8988T (cell line): Measurements from ENCODE around the gene LMO1.

Experiments used
- DNase-seq: peaks from one replicate; pipeline ENCODE4 v3.0.0; 2011

The LMO1 gene

DNA sequence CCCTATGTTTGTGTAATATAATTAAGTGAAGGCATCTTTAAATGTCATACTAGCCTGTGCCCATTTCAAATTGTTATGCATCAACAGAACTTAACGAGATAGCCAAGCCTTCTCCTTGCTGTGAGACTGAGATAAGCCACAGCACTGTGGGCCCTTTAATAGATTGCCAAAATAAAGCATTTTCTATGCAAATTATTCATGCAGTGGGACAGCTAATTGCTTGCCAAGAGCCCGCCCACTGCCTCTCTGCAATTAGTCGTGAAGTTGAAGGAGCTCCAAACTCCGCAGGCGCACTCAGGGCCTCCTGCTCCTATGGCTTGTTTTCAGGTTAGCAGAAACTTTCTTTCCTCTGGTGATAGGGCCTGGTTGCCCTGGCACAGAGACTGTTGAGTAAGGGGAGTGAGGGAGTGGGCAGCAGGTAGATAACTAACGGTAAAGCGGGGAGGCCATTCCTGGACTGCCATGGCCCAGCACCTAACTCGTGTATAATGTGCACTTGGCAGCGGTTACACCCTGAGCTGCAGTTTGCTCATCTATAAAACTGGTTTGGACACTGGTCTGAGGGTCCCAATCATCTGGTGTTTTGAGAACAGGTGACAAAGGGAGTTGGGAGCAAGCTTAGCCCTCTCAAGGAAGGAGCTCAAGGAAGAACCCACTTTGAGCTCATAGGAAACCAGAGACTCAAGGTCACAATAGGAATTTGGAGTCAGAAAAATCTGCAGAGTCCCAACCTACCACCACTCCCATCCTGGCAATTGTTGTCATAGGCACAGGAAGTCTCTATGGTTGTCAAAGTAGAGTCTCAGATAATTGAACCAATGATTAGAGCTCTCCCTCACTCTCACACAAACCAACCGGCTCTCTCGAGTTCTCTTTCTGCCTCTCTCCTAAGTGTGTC is 60.9 kb downstream of the LMO1 start:
- DNase-seq = no peak

DNA sequence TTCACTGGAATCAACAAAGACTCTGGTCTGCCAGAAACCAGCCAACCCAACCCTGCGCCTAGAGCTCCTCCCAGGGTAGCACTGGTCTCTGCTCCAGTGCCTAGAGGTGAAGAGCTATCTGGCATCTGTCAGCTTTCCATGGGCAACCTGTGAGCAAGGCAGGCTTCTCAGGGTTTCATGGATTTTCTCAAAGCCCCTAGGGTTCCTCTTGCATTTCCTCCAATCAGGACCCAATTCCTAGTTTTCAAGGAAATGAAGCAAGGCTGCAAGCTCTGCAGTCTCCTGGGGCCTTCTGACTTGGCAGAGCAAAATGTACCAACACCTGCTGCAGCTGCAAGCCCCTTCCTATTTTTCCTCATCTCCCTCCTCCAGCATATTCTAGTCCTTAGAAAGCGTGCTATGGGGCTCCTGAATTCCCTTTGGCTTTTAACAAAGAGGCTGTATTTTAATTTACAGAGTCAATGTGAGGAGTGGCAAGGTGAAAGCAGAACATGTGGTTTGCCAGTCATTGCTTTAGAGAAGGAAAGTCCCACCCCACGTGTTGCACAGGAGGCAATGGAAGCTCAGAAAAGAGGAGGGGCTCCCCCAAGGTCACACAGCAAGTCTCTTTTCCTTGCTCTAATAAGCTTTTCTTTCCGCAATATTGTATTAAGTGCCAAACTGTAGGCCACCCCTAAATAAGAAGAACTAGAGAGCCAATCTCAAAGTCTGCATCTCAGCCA is 61.9 kb downstream of the LMO1 start:
- DNase-seq = no peak

DNA sequence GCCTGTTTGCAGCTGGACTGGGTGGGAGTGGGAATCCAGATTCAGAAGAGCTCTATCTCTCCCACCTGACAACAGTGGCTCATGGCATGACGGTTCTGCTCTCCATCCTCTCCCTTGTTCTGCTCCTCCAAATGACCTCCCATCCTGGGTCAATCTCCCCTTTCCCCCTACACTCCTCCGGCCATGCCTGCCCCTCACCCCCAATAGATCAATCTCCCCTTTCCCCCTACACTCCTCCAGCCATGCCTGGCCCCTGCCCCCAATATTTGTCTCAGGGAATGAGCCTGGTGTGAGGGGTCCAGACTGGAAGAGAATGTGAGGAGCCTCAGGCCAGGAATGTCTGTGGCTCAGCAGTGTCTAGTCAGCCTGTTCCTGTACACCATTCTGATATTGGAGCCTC is 64.0 kb downstream of the LMO1 start:
- DNase-seq = no peak

DNA sequence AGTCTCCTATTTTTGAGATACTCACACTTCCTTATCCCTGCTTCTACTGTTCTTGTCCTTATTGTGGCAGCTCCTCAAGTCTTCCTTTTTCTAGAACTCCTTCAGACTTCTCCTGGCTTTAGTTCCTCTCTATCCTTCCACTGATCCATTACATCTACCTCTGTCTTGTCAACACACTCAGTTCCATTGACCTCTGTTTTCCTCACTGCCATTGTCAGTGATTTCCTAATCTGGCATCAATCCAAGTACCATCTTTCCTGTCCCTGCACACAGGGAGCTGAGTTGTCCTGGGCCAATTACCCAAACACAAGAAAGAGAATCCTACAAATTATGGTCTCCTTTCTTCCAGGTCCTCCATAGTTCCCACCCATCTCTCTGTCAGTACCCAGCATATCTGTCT is 66.9 kb downstream of the LMO1 start:
- no peak for DNase-seq

DNA sequence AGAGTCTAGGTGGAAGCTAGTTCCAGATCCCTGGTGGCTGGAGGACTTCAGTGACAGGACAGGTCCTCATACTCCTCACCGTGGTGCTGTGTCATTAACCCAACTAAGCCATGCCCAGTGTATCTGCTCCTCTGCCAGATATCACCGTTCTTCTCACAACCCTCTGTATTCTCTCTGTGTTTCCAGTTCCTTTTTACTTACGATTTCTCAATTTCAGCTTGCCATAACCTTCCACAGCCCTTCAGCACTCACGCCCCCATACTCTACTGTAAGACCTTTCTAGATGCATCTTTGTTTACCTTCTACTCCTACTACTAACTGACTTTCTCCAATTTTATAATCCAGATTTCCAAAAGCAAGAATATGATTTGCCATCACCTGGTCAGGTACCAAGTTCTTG is 68.7 kb downstream of the LMO1 start:
- DNase-seq = no peak

DNA sequence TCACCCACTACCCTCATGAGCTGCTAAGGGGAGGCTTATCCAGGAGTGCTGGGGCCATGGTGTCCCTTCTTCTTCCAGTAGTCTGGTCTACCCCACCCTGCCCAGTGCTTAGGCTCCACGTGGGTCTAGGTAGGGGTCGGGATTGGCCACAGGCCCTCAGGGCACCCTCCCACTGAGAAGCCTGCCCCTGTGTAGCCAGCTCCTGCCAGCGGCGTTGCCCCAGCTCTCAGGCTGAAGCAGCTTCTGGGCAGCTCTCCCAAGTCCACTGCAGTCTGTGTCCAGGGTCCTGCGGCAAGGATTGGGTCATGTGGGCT is 70.8 kb downstream of the LMO1 start:
- no peak for DNase-seq

DNA sequence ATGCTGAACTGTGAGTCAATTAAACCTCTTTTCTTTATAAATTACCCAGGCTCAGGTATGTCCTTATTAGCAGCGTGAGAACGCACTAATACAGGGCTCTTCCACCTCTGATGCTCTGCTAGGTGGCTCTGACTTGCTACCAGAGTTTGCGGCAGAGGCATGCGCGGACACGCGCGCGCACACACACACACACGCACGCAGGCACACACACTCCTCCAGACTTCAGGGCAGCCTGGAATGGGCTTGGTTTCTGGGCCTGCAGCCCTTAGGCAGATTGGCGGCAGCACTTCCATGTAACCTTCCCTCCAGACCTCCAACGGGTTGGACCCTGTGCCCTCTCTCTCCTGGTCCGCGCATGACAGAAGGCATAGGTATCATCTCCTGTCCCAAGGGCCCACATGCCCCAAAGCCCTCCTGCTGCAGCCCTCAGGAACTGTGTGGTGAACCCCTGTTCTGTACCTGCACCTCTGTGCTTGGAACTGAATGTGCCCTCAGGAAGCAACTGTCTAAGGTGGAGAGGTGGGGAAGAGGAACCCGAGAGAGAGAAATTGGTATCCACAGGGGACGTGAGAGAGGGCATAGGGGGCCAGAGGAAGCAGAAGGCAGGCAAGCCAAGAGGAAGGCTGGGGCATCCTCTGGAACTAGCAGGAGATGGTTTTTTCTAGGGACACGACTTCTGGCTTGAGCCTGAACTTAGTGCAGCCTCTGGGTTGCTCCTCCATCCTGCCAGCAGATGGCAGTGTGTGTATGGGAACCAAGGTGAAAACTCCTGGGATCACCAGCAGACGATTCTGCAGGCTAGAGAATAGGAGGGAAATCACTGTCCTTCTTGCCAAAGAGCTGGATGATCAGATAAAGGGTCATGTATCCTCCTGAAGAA is 71.4 kb downstream of the LMO1 start:
- DNase-seq = peak; percentile 77

DNA sequence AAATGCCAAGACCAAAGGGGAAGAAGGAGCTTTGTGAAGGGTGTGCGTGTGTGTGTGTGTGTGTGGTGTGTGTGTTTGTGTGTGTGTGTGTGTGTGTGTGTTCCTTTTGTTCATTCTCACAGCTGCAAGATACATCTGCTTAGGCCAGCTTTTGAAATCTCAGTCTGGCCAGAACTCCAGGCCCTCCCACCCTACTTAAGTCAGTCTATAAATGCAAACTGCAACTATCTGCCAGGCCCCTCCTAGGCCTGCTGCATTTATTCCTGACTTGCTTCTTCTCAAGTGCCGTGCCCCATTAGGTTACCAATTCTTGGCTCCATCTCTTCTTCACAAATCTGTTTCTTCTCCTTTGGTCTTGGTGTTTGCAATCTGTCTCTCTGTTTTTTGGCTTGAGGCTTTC is 73.2 kb downstream of the LMO1 start:
- no peak for DNase-seq

DNA sequence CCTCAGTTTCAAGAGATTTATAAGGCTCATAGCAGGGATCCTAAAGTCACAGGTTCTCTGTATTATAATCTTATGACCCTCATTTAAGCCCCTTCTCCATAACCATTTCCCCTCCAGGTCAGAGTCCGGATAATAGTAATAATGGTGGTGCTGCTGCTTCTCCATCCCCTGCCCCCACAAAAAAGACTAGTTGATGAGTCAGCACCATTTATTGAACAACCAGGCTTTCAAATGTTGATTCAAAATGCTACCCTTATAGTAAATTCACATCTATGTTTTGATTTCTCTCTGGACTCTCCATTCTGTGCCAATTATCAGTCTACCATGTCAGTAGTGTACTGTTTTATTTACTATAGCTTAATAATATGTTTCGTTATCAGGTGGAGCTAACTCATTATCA is 77.2 kb downstream of the LMO1 start:
- no peak for DNase-seq

DNA sequence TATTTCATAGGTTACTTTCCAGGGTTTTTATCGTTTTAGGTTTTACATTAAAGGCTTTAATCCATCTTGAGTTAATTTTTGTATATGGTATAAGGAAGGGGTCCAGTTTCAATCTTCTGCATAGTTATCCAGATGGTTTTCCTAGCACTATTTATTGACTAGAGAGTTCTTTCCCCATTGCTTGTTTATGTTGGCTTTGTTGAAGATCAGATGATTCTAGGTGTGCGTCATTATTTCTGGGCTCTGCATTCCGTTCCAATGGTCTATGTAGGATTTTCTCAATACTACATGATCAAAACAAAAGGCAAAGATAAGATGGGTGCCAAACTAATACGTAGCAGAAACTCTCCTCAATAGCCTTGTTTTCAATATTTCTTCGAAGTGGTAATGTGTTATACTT is 80.6 kb downstream of the LMO1 start:
- DNase-seq = no peak

DNA sequence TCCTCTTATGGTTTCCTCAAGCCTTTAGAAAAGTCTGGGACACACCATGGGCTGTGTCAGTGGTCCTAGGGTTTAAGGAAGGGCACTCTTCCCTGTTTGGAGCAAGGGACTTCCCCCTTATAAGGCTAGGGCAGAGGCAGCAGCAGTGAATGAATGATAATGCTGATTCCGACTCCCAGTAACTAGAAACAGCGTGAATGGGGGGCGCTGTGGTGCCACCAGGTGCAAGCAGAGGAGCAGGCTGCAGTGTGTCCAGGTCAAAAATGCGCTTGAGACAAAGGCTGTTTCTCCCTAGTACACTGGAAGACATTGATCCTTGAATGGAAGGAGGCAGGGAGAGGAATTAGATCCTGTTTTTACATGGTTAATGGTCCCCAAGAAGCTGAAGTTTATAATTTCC is 83.2 kb downstream of the LMO1 start:
- no peak for DNase-seq

DNA sequence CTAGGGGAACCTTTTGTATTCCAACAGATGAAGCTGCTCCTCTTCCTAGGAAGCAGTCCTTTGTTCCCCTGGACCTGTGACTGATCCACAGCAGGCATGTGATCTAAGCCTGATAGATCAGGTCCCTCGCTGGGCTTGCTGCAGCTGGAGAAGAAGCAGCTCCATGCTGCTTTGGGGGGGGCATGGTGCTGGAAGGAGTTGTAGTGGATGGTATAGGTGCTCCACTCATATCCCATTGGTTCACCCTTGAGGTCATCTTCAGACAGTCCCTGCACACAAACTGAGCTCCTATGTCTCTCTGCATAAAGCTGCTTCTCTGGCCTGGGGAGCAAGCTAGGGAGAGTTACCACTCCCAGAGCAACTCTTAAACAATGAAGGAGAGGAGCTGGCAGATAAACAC is 85.4 kb downstream of the LMO1 start:
- no peak for DNase-seq

DNA sequence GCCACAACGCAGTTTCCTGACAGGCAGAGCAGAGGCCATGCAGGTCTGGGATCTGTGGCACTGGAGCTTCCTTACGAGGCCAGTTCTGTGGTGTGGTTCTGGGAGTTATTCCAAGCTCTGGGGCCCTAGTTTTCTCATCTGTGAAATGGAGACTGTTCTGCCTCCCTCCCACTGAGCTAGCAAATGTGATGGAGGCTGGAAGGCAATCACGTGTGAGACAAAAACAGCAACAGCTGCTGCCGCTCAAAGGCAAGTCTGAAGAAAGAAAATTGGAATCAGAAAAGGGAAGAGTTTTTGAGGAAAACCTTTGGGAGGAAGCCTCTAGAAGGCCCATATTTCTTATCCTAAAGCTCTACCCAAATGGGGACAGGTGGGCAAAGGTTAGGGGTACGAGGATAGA is 86.5 kb downstream of the LMO1 start:
- no peak for DNase-seq
